BLaER1 treated with 17β-estradiol and CSF1 and Interleukin-3, amounts not matched to agents 10 nM and 100 nM (cell line): ENCODE measurements around the gene ENTPD3.

ENCODE experiments used
- H3K27ac ChIP-seq, 11 experiments: shearing (Covaris generic); formaldehyde crosslinking; 2 replicates each; pipeline ENCODE4 v1.8.1; 2022
- H3K27me3 ChIP-seq, 11 experiments: shearing (Covaris generic); formaldehyde crosslinking; 2 replicates each; pipeline ENCODE4 v1.8.1; 2022
- H3K36me3 ChIP-seq, 11 experiments: shearing (Covaris generic); formaldehyde crosslinking; 2 replicates each; pipeline ENCODE4 v1.8.1; 2022
- H3K4me1 ChIP-seq, 10 experiments: shearing (Covaris generic); formaldehyde crosslinking; 2 replicates each; pipeline ENCODE4 v1.8.1; 2022
- H3K4me2 ChIP-seq, 11 experiments: shearing (Covaris generic); formaldehyde crosslinking; 2 replicates each; pipeline ENCODE4 v1.8.1; 2022
- H3K4me3 ChIP-seq, 10 experiments: shearing (Covaris generic); formaldehyde crosslinking; 2 replicates each; pipeline ENCODE4 v1.8.1; 2022
- H3K9ac ChIP-seq, 11 experiments: shearing (Covaris generic); formaldehyde crosslinking; 2 replicates each; pipeline ENCODE4 v1.8.1; 2022
- H3K9me3 ChIP-seq, 11 experiments: shearing (Covaris generic); formaldehyde crosslinking; replicated peaks in 1 of 11; 2 replicates each; pipeline ENCODE4 v1.8.1; 2022
- H4K20me1 ChIP-seq, 11 experiments: shearing (Covaris generic); formaldehyde crosslinking; 2 replicates each; pipeline ENCODE4 v1.8.1; 2022
- Cebpa-rat ChIP-seq, 11 experiments: shearing (Covaris generic); IDR thresholded peaks; 2 replicates each; pipeline ENCODE4 v1.8.1; 2022

ENTPD3 gene, protein sequence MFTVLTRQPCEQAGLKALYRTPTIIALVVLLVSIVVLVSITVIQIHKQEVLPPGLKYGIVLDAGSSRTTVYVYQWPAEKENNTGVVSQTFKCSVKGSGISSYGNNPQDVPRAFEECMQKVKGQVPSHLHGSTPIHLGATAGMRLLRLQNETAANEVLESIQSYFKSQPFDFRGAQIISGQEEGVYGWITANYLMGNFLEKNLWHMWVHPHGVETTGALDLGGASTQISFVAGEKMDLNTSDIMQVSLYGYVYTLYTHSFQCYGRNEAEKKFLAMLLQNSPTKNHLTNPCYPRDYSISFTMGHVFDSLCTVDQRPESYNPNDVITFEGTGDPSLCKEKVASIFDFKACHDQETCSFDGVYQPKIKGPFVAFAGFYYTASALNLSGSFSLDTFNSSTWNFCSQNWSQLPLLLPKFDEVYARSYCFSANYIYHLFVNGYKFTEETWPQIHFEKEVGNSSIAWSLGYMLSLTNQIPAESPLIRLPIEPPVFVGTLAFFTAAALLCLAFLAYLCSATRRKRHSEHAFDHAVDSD

DNA sequence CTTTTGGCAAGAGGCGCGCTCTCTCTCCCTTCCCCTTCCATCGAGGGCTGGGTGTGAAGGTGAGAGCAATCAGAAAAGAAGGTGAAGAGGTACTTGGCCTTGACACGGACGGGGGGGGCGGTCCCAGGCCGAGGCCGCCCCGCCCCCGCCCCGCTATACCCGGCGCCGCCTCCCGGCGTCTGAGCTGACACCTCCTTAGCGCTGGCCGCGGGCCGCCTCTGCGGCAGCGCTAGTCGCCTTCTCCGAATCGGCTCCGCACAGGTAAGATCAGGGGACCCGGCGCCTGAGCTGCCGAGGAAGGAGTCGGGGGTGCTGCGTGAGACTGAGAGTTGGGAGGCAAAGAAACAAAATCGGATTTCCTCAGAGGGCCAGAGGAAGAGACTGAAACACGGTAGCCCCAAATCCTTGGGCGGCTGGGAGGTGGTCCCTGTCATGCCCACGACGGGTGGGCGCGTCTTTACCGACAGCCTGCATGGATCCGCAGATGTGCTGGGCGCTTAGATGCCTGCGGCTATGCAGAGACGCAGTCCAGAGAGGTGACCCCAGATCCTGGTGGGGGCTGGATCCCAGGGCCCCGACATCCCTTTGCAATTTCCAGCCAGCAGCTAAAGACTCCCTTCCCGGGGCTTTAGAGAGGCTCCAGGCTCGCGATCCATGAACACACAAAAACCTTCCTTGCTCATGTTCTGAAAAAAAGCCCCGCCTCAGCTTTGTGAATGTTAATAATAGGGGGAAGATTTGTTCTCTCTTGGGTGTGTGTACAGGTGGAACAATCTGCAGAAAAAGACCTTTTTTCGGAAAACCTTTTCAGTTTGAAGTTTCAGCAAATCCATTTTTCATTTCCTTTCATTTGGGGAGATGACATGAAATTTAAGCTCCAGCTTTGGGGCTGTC is at the start of gene ENTPD3:
Gene ENTPD3, plus strand, starts transcription at position 184 of the 894 bp plus-strand sequence. CDS start 874 bp downstream, outside the sequence.
- no peak within 1 kb of the TSS for H3K9ac ChIP-seq

DNA sequence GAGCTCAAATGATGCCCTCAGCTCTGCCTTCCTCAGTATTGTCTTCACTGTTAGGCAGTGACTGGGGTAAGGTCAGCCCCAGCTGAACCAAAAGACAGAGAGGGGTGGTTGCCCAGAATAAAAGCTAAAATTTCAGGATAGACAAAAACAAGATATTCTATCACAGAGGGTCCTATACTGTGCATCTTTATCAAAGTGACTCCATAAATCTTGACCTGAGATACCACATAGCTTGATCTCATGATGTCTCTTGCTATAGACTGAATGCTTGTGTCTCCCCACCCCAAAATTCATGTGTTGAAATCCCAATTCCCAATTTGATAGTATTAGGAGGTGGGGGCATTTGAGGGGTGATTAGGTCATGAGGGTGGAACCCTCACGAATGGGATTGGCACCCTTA is 47.1 kb upstream of the ENTPD3 start:
- H4K20me1 ChIP-seq: no peaks in the 10 kb centered on the region
- H3K4me3 ChIP-seq: no peak overlapping the region
- no peak overlapping the region for H3K9ac ChIP-seq
- H3K4me2 ChIP-seq: no peak overlapping the region
- no peaks in the 10 kb centered on the region for H3K36me3 ChIP-seq
- H3K27me3 ChIP-seq: no peaks in the 10 kb centered on the region
- TF ChIP-seq Cebpa-rat (IDR thresholded peaks at IDR 0.05): no peak
- no peak overlapping the region for H3K27ac ChIP-seq
- no peaks in the 10 kb centered on the region for H3K4me1 ChIP-seq
- H3K9me3 ChIP-seq: peaks cover 0 to 9% (median 0%) of the 10 kb centered on the region in 11 experiments; a peak in 3 of 22 replicates

More for the DNA sequence above, at the start of gene ENTPD3:
- Histone ChIP-seq H3K27ac (no peak within 1 kb of the TSS), H3K9me3 (peaks cover 0 to 8% (median 0%) of the 10 kb centered on the region in 11 experiments; a peak in 4 of 22 replicates), H3K4me2 (no peak within 1 kb of the TSS), H3K36me3 (no peaks in the 10 kb centered on the region), H3K27me3 (no peaks in the 10 kb centered on the region), H3K4me1 (no peaks in the 10 kb centered on the region), H4K20me1 (no peaks in the 10 kb centered on the region), H3K4me3 (no peak within 1 kb of the TSS)
- no peak for TF ChIP-seq Cebpa-rat (IDR thresholded peaks at IDR 0.05)

DNA sequence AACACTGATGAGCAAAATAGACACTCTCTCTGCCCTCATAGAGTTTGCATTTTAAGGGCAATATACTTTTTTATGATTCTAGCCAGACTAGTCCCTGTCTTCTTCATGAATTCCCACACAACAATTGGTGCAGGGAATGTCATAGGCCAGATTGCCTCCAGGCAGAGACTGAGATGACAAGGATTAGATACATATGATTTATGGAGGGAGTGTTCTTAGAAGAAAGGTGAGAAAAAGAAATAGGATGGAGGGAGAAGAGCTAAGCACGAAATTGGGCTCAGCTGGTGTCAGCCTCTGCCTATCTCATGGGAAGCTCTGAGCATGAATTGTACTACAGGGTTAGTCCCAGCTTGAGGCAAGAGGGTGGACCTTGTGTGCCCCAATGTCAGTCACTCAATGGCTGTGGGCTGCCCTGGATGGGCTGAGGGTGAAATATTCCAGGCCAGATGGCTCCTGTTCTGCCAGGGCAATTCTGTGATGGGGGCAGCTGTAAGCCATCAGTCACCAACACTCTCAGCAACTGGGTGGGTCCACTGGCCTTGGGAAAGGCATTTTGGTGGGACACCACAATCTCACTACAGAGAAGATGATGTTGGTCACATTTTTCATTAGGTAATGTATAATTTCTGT is 46.3 kb upstream of the ENTPD3 start:
- peaks cover 0 to 9% (median 0%) of the 10 kb centered on the region in 11 experiments; a peak in 5 of 22 replicates for H3K9me3 ChIP-seq

DNA sequence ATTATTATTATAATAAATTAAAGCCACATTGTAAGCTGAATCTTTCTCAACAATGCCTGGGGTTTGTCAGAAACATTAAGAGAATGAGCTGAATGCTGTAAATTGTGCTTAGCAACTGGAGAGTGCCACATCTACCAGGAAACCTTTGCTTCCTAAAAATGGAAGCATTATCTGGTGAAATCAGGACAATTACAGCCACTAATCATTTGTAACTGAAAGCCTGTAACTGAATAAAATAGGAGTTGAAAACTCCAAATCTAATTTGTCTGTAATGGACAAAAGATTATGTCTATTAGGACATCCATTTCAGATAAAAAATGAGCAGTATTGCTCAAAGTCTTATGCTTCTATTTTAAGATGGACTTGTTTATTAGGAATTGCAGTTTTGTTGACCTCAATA is 45.3 kb upstream of the ENTPD3 start:
- no peaks in the 10 kb centered on the region for H3K36me3 ChIP-seq
- no peaks in the 10 kb centered on the region for H3K27me3 ChIP-seq
- H3K9ac ChIP-seq: no peak overlapping the region
- H3K9me3 ChIP-seq: peaks cover 0 to 9% (median 0%) of the 10 kb centered on the region in 11 experiments; a peak in 5 of 22 replicates
- TF ChIP-seq Cebpa-rat (IDR thresholded peaks at IDR 0.05): no peak
- H3K4me2 ChIP-seq: no peak overlapping the region
- H3K27ac ChIP-seq: no peak overlapping the region
- no peak overlapping the region for H3K4me3 ChIP-seq
- no peaks in the 10 kb centered on the region for H4K20me1 ChIP-seq
- H3K4me1 ChIP-seq: no peaks in the 10 kb centered on the region

More for the DNA sequence above, 46.3 kb upstream of the ENTPD3 start:
- Histone ChIP-seq H3K36me3 (no peaks in the 10 kb centered on the region), H3K4me3 (no peak overlapping the region), H3K4me1 (no peaks in the 10 kb centered on the region), H4K20me1 (no peaks in the 10 kb centered on the region), H3K27ac (no peak overlapping the region), H3K4me2 (no peak overlapping the region), H3K9ac (no peak overlapping the region), H3K27me3 (no peaks in the 10 kb centered on the region)
- TF ChIP-seq Cebpa-rat (IDR thresholded peaks at IDR 0.05): no peak

DNA sequence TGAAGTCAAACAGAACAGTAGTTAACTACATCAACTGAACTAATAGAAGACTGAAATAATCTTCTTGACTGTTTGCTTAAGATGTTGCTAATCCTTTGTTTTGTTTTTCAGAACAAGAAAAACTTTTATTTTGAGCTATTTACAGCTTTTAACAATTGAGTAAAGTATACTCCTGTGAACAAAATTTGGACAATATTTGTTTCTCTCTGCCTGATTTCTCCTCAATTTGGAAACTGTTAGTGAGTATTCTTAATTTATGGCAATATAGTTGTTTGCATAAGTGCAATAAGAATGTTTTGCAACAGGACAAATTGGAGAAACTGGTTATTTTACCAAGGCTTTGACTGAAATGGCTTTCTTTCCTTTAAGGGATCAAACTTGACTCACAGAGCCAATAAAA is 36.5 kb upstream of the ENTPD3 start:
- peaks cover 18 to 27% (median 25%) of the 10 kb centered on the region in 11 experiments for H3K9me3 ChIP-seq
- H3K4me2 ChIP-seq: no peak overlapping the region
- H4K20me1 ChIP-seq: no peaks in the 10 kb centered on the region
- no peaks in the 10 kb centered on the region for H3K27me3 ChIP-seq
- no peak for TF ChIP-seq Cebpa-rat (IDR thresholded peaks at IDR 0.05)
- no peaks in the 10 kb centered on the region for H3K36me3 ChIP-seq
- H3K27ac ChIP-seq: no peak overlapping the region
- H3K4me1 ChIP-seq: no peaks in the 10 kb centered on the region
- H3K4me3 ChIP-seq: no peak overlapping the region
- H3K9ac ChIP-seq: no peak overlapping the region

DNA sequence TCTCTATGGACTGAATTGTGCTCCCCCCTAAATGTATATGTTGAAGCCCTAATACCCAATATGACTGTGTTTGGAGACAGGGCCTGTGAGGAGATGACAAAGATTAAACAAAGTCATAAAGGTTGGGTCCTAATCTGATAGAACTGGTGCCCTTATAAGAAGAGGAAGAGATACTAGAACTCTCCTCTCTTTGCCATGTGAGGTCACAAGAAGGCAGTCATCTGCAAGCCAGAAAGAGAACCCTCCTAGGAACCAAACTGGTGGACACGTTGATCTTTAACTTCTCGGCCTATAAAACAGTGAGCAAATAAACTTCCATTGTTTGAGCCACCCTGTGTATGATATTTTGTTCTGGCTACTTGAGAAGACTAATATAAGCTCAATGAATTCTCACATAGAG is 31.6 kb upstream of the ENTPD3 start:
- Histone ChIP-seq H3K27ac (no peak overlapping the region), H4K20me1 (no peaks in the 10 kb centered on the region), H3K36me3 (no peaks in the 10 kb centered on the region), H3K4me3 (no peak overlapping the region), H3K4me1 (no peaks in the 10 kb centered on the region), H3K9me3 (peaks cover 10 to 24% (median 18%) of the 10 kb centered on the region in 11 experiments), H3K4me2 (no peak overlapping the region), H3K27me3 (no peaks in the 10 kb centered on the region), H3K9ac (no peak overlapping the region)
- TF ChIP-seq Cebpa-rat (IDR thresholded peaks at IDR 0.05): no peak

DNA sequence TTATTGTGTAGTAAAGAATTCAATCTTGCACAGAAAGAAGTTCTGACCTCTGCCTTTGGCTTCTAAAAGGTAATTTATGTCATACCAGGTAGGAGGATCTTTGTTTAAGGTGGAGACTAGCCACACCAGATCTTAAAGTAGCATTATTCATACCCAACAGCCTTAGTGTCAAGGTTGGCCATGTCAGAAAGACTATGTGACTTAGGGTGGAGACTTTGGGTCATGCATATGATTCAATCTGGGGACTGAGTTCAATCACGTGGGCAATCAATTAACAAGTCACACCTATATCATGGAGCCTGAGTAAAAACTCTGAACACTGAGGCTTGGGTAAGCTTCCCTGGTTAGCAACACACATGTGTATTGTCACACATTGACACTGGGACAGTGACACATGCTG is 28.5 kb upstream of the ENTPD3 start:
- H3K9me3 ChIP-seq: peaks cover 0 to 9% (median 0%) of the 10 kb centered on the region in 11 experiments; a peak in 4 of 22 replicates
- no peak overlapping the region for H3K27ac ChIP-seq
- H3K27me3 ChIP-seq: no peaks in the 10 kb centered on the region
- H3K4me3 ChIP-seq: no peak overlapping the region
- no peaks in the 10 kb centered on the region for H3K4me1 ChIP-seq
- no peak overlapping the region for H3K4me2 ChIP-seq
- H4K20me1 ChIP-seq: no peaks in the 10 kb centered on the region
- H3K36me3 ChIP-seq: no peaks in the 10 kb centered on the region
- TF ChIP-seq Cebpa-rat (IDR thresholded peaks at IDR 0.05): no peak
- H3K9ac ChIP-seq: no peak overlapping the region

DNA sequence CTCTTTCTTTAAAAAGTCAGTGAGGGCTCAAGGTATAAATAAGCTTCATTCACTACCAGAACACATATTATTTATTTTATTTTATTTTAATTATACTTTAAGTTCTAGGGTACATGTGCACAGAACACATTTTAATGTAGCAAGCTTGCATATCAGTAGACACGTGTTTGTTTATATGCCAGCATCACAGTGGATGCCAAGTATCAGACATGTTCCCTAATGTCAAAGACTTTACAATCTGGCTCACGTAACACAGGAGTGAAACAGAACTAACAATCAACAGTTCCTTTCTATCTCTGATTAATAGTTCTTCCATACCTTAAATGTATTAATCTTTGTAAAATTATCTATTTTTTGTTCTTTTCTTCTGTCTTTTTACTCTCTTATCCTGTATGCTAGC is 23.3 kb upstream of the ENTPD3 start:
- H3K9ac ChIP-seq: no peak overlapping the region
- H3K4me2 ChIP-seq: no peak overlapping the region
- no peaks in the 10 kb centered on the region for H4K20me1 ChIP-seq
- no peaks in the 10 kb centered on the region for H3K27me3 ChIP-seq
- H3K4me1 ChIP-seq: peaks cover 0 to 8% (median 0%) of the 10 kb centered on the region in 10 experiments; a peak in 3 of 20 replicates
- H3K36me3 ChIP-seq: no peaks in the 10 kb centered on the region
- TF ChIP-seq Cebpa-rat (IDR thresholded peaks at IDR 0.05): no peak
- no peak overlapping the region for H3K27ac ChIP-seq
- H3K4me3 ChIP-seq: no peak overlapping the region
- peaks cover 0 to 7% (median 0%) of the 10 kb centered on the region in 11 experiments; a peak in 4 of 22 replicates for H3K9me3 ChIP-seq
